Neural progenitor cell (in vitro differentiated cells): Measurements from ENCODE around the gene OGFOD3. TPM values are rescaled to one million over a fixed set of nuclear protein-coding genes. Genes with fewer than 3 reads are reported as not detected.

Source experiments
- DNase-seq: peaks from one replicate; pipeline ENCODE4 v3.0.0-alpha.2; 2016; ENCODE audit warnings: low spot score
- H2AFZ ChIP-seq: fragments of 200-600 bp; sonication (generic); replicated peaks from 2 replicates; pipeline ENCODE4 v1.6.1; 2016; ENCODE audit warnings: antibody characterized with exemption
- H3F3A ChIP-seq: fragments of 200-600 bp; sonication (generic); 2 replicates; pipeline ENCODE4 v1.6.1; 2016; ENCODE audit warnings: antibody characterized with exemption, low read depth
- H3K27ac ChIP-seq: fragments of 200-600 bp; sonication (generic); 2 replicates; pipeline ENCODE4 v1.5.1; 2016; ENCODE audit warnings: mild to moderate bottlenecking
- H3K27me3 ChIP-seq: fragments of 200-600 bp; sonication (generic); 2 replicates; pipeline ENCODE4 v1.6.1; 2016; ENCODE audit warnings: mild to moderate bottlenecking, moderate library complexity
- H3K36me3 ChIP-seq: fragments of 200-600 bp; sonication (generic); 2 replicates; pipeline ENCODE4 v1.5.1; 2016
- H3K4me1 ChIP-seq: fragments of 200-600 bp; sonication (generic); 2 replicates; pipeline ENCODE4 v1.6.1; 2016; ENCODE audit warnings: mixed run types
- H3K4me2 ChIP-seq: fragments of 200-600 bp; sonication (generic); 2 replicates; pipeline ENCODE4 v1.6.1; 2016
- H3K4me3 ChIP-seq: fragments of 200-600 bp; sonication (generic); 2 replicates; pipeline ENCODE4 v1.5.1; 2016
- H3K79me2 ChIP-seq: fragments of 200-600 bp; sonication (generic); 2 replicates; pipeline ENCODE4 v1.6.1; 2016; ENCODE audit warnings: low read depth
- H3K9ac ChIP-seq: fragments of 200-600 bp; sonication (generic); 2 replicates; pipeline ENCODE4 v1.6.1; 2016
- H3K9me3 ChIP-seq: fragments of 200-600 bp; sonication (generic); 2 replicates; pipeline ENCODE4 v1.5.1; 2016; ENCODE audit warnings: low read depth
- H4K20me1 ChIP-seq: fragments of 200-600 bp; sonication (generic); 2 replicates; pipeline ENCODE4 v1.6.1; 2016; ENCODE audit warnings: low read depth
- H3K27ac Mint-ChIP-seq: 3 replicates; pipeline ENCODE4 v1.8.0; 2021; ENCODE audit warnings: mixed read lengths
- H3K27me3 Mint-ChIP-seq: 2 replicates; pipeline ENCODE4 v1.8.0; 2022; ENCODE audit warnings: low read depth, mild to moderate bottlenecking, inconsistent platforms, moderate library complexity, mixed read lengths; ENCODE audit not compliant: insufficient read depth
- H3K36me3 Mint-ChIP-seq: 3 replicates; pipeline ENCODE4 v1.8.0; 2021; ENCODE audit warnings: mixed read lengths
- H3K4me1 Mint-ChIP-seq: 3 replicates; pipeline ENCODE4 v1.8.0; 2021; ENCODE audit warnings: mixed read lengths
- H3K4me3 Mint-ChIP-seq: 3 replicates; pipeline ENCODE4 v1.8.0; 2021; ENCODE audit warnings: mild to moderate bottlenecking, moderate library complexity, mixed read lengths
- H3K9me3 Mint-ChIP-seq: 3 replicates; pipeline ENCODE4 v1.8.0; 2020; ENCODE audit warnings: mixed read lengths
- EZH2 ChIP-seq: fragments of 200-600 bp; sonication (generic); IDR thresholded peaks from 2 replicates; pipeline ENCODE4 v1.6.1; 2017; ENCODE audit warnings: antibody characterized with exemption, mild to moderate bottlenecking, moderate library complexity
- EZH2phosphoT487 ChIP-seq: fragments of 200-600 bp; sonication (generic); IDR thresholded peaks from 2 replicates; pipeline ENCODE4 v1.6.1; 2017; ENCODE audit warnings: antibody characterized with exemption
- total RNA-seq: library from RNA; depleted of rRNA; stranded (reverse); fragments of >200 nt; gene quantifications from 2 replicates; pipeline ENCODE4 v1.2.3, GENCODE V29; 2015; ENCODE audit warnings: low replicate concordance
- TF ChIP-seq, protein P1 (sequence below): fragments of 200-600 bp; sonication (generic); IDR thresholded peaks from 2 replicates; pipeline ENCODE4 v1.5.1; 2017; ENCODE audit warnings: antibody characterized with exemption, mild to moderate bottlenecking

OGFOD3 gene
- total RNA-seq, 1 donor from 2014 or later: 26.8 TPM

DNA sequence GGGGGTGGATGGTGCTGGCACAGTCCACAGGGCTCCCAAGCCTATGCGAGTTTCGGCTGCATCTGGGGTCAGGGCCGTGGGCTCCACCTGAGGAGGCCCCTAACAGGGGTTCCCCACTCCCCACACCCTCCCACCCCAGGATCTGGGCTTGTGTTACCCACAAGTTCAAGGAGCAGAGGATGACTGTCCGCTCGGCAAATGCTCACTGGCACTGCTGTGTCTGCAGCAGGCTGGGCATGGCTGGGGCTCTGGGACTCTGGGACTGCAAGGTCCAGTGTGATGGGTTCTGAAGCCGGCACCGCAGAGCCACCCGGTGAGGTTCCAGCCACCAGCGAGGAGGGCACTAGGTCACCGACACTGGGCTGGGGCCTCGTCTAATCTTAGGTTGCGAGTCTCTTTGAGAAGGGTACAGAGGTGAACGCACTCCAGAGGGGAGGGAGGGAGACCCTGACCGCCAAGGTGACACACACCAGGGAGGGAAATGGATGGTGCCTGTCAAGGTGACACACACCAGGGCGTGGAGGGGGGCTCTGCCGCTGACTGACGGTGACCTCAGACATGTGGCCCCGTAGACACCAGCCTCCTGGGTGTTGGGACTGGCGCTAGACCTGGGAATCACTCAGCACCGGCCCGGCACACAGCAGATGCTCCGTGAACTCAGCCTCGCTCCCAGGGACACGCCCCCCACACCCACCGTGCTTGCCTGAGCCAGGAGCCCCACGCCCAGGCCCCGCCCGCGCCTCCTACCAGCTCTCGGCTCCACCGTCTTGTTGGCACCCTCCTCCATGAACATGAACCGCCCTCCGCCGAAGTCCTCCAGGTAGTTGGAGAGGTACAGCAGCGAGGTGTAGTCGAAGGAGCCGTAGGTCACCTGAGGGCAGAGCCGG is 20.7 kb downstream of the OGFOD3 start:
- H3K27me3 Mint-ChIP-seq: peaks cover 7% of the 10 kb centered on the region
- Histone ChIP-seq H3K27ac (no peak overlapping the region), H3K4me3 (no peak overlapping the region), H2AFZ (no peak overlapping the region), H3K9me3 (no peaks in the 10 kb centered on the region), H3K9ac (no peak overlapping the region), H3F3A (no peaks in the 10 kb centered on the region), H3K36me3 (no peaks in the 10 kb centered on the region), H3K27me3 (no peaks in the 10 kb centered on the region), H4K20me1 (no peaks in the 10 kb centered on the region), H3K4me1 (no peaks in the 10 kb centered on the region), H3K4me2 (no peak overlapping the region), H3K79me2 (no peaks in the 10 kb centered on the region)
- TF ChIP-seq EZH2phosphoT487: no peak
- TF ChIP-seq, protein P1, sequence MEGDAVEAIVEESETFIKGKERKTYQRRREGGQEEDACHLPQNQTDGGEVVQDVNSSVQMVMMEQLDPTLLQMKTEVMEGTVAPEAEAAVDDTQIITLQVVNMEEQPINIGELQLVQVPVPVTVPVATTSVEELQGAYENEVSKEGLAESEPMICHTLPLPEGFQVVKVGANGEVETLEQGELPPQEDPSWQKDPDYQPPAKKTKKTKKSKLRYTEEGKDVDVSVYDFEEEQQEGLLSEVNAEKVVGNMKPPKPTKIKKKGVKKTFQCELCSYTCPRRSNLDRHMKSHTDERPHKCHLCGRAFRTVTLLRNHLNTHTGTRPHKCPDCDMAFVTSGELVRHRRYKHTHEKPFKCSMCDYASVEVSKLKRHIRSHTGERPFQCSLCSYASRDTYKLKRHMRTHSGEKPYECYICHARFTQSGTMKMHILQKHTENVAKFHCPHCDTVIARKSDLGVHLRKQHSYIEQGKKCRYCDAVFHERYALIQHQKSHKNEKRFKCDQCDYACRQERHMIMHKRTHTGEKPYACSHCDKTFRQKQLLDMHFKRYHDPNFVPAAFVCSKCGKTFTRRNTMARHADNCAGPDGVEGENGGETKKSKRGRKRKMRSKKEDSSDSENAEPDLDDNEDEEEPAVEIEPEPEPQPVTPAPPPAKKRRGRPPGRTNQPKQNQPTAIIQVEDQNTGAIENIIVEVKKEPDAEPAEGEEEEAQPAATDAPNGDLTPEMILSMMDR: no peak
- TF ChIP-seq EZH2: no peak
- peaks cover 7% of the 10 kb centered on the region for H3K4me1 Mint-ChIP-seq
- DNase-seq: no peak
- H3K9me3 Mint-ChIP-seq: no peaks in the 10 kb centered on the region
- H3K36me3 Mint-ChIP-seq: peaks cover 13% of the 10 kb centered on the region
- no peak overlapping the region for H3K4me3 Mint-ChIP-seq
- no peak overlapping the region for H3K27ac Mint-ChIP-seq

DNA sequence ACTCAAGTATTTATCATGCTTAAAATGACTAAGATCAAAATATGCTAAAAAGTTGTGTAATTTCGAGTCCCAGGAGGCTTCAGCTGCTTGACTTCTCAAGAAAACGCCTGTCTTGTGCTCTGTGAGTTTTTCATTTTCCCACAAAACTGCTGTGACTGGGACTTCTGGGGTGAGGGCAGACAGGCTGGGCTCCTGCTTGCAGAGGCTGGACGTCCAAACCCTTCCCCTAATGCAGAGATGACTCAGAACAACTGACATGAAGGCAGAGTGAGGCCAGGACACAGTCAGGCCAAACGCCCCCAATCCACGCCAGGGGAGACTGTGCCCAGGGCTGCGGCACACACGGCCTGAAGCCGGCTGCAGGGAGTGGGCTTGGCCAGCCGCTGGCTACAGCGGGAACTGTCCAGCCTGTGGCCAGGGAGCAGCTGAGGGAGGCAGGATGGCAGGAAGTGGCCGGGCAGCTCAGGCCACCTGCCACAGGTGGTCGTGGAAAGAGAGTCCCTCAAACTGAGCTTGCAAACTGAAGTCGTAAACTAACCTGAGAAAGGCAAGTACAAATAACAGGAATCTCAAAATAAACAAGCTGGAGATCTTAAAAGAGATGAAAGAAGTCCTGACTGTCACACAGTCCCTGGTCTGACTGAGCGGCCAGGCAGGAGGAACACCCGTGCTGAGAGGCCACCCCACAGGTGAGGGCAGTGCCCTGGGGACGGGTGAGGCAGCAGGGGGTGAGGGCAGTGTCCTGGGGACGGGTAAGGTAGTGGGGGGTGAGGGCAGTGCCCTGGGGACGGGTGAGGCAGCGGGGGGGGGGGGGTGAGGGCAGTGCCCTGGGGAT is 21.6 kb downstream of the OGFOD3 start:
- no peaks in the 10 kb centered on the region for H3K4me1 ChIP-seq
- Mint-ChIP-seq H3K4me1 (peaks cover 7% of the 10 kb centered on the region), H3K36me3 (peaks cover 12% of the 10 kb centered on the region), H3K4me3 (no peak overlapping the region), H3K27me3 (peaks cover 7% of the 10 kb centered on the region), H3K27ac (peak overlapping the region; percentile 25), H3K9me3 (no peaks in the 10 kb centered on the region)
- no peak for DNase-seq
- no peaks in the 10 kb centered on the region for H3K36me3 ChIP-seq
- H3K27me3 ChIP-seq: no peaks in the 10 kb centered on the region
- TF ChIP-seq EZH2 (no peak), EZH2phosphoT487 (no peak)
- TF ChIP-seq, protein P1: no peak
- H4K20me1 ChIP-seq: no peaks in the 10 kb centered on the region
- H3K27ac ChIP-seq: no peak overlapping the region
- no peak overlapping the region for H3K4me3 ChIP-seq
- no peak overlapping the region for H3K9ac ChIP-seq
- H3K79me2 ChIP-seq: no peaks in the 10 kb centered on the region
- H3K4me2 ChIP-seq: no peak overlapping the region
- no peaks in the 10 kb centered on the region for H3F3A ChIP-seq
- H2AFZ ChIP-seq: no peak overlapping the region
- no peaks in the 10 kb centered on the region for H3K9me3 ChIP-seq

DNA sequence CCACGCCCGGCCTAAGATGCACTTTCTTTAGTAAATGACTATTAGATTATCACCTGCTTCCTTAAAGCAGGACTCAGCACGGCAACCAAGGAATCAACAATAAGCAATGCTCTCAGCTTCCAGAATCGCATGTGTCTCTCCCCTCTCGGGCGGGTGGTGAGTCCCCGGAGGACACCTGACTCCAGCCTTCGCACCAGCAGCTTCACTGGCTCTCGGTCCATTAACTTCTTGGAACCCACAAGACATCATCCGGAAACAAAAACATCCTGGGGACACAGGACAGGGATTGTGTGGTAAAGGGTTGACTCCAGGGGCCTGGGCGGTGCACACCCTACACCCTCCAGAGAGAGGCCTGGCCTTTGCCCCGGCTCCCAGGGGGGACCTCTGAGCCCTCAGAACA is 24.1 kb downstream of the OGFOD3 start:
- TF ChIP-seq, protein P1: no peak
- TF ChIP-seq EZH2phosphoT487 (no peak), EZH2 (no peak)
- H3K9ac ChIP-seq: no peak overlapping the region
- H3K4me1 Mint-ChIP-seq: peaks cover under 1% of the 10 kb centered on the region
- H3K36me3 Mint-ChIP-seq: peaks cover 10% of the 10 kb centered on the region
- DNase-seq: no peak
- H3K27ac ChIP-seq: no peak overlapping the region
- H3K36me3 ChIP-seq: no peaks in the 10 kb centered on the region
- H3K9me3 Mint-ChIP-seq: no peaks in the 10 kb centered on the region
- no peak overlapping the region for H3K4me2 ChIP-seq
- H3K9me3 ChIP-seq: no peaks in the 10 kb centered on the region
- H3K27me3 Mint-ChIP-seq: peaks cover 7% of the 10 kb centered on the region
- H3K27ac Mint-ChIP-seq: no peak overlapping the region
- no peaks in the 10 kb centered on the region for H3F3A ChIP-seq
- no peaks in the 10 kb centered on the region for H3K27me3 ChIP-seq
- no peaks in the 10 kb centered on the region for H3K79me2 ChIP-seq
- no peak overlapping the region for H2AFZ ChIP-seq
- no peaks in the 10 kb centered on the region for H4K20me1 ChIP-seq
- H3K4me3 ChIP-seq: no peak overlapping the region
- H3K4me1 ChIP-seq: no peaks in the 10 kb centered on the region
- no peak overlapping the region for H3K4me3 Mint-ChIP-seq
